Hepatocyte (in vitro differentiated cells): ENCODE measurements around the gene VCL. TPM values are rescaled to one million over a fixed set of nuclear protein-coding genes. Genes with fewer than 3 reads are reported as not detected.

Source experiments
- DNase-seq: peaks from one replicate; pipeline ENCODE4 v3.0.0-alpha.2; 2016; ENCODE audit warnings: low spot score
- H2AFZ ChIP-seq: fragments of 200-600 bp; sonication (generic); 2 replicates; pipeline ENCODE4 v1.6.0; 2016; ENCODE audit warnings: antibody characterized with exemption, mild to moderate bottlenecking
- H3K27ac ChIP-seq: fragments of 200-600 bp; sonication (generic); 2 replicates; pipeline ENCODE4 v1.5.1; 2016; ENCODE audit warnings: mild to moderate bottlenecking
- H3K27me3 ChIP-seq: fragments of 200-600 bp; sonication (generic); 2 replicates; pipeline ENCODE4 v1.6.1; 2016
- H3K36me3 ChIP-seq: fragments of 200-600 bp; sonication (generic); replicated peaks from 2 replicates; pipeline ENCODE4 v1.5.1; 2016; ENCODE audit warnings: low read depth; ENCODE audit not compliant: insufficient read depth
- H3K4me1 ChIP-seq: fragments of 200-600 bp; sonication (generic); 2 replicates; pipeline ENCODE4 v1.5.1; 2016; ENCODE audit warnings: mild to moderate bottlenecking, moderate library complexity; ENCODE audit not compliant: insufficient read depth
- H3K4me2 ChIP-seq: fragments of 200-600 bp; sonication (generic); 2 replicates; pipeline ENCODE4 v1.6.0; 2016
- H3K4me3 ChIP-seq: fragments of 200-600 bp; sonication (generic); 2 replicates; pipeline ENCODE4 v1.5.1; 2016; ENCODE audit warnings: mild to moderate bottlenecking
- H3K79me2 ChIP-seq: fragments of 200-600 bp; sonication (generic); 2 replicates; pipeline ENCODE4 v1.6.0; 2017; ENCODE audit warnings: mild to moderate bottlenecking
- H3K9me2 ChIP-seq: fragments of 200-600 bp; sonication (generic); replicated peaks from 2 replicates; pipeline ENCODE4 v1.6.0; 2017; ENCODE audit warnings: mild to moderate bottlenecking; ENCODE audit not compliant: insufficient read depth
- H3K9me3 ChIP-seq: fragments of 200-600 bp; sonication (generic); 2 replicates; pipeline ENCODE4 v1.5.1; 2016; ENCODE audit warnings: low read depth, mild to moderate bottlenecking
- H4K20me1 ChIP-seq: fragments of 200-600 bp; sonication (generic); 2 replicates; pipeline ENCODE4 v1.6.0; 2016; ENCODE audit warnings: mild to moderate bottlenecking; ENCODE audit not compliant: insufficient read depth, poor library complexity, severe bottlenecking
- EZH2 ChIP-seq: fragments of 200-600 bp; sonication (generic); IDR thresholded peaks from 2 replicates; pipeline ENCODE4 v1.6.1; 2016; ENCODE audit warnings: antibody characterized with exemption, mild to moderate bottlenecking, borderline replicate concordance
- EZH2phosphoT487 ChIP-seq: fragments of 200-600 bp; sonication (generic); IDR thresholded peaks from one replicate; pipeline ENCODE4 v1.6.1; 2018; ENCODE audit warnings: antibody characterized with exemption, mild to moderate bottlenecking, low read depth, moderate library complexity; ENCODE audit not compliant: unreplicated experiment, severe bottlenecking
- WGBS: methylation state at CpG from one replicate; pipeline ENCODE4 v1.1.6; 2016; ENCODE audit warnings: low lambda C conversion rate; ENCODE audit errors: missing lambda C conversion rate; 5-methylcytosine and 5-hydroxymethylcytosine counted together
- polyA plus RNA-seq: library from polyadenylated mRNA; unstranded; fragments of >200 nt; fragmentation: Nextera tagmentation; extraction: Ambion mirVana; gene quantifications from 2 replicates; pipeline ENCODE4 v1.2.1, GENCODE V29; 2016
- total RNA-seq: library from RNA; depleted of rRNA; stranded (reverse); fragments of >200 nt; gene quantifications from 2 replicates; pipeline ENCODE4 v1.2.3, GENCODE V29; 2014
- TF ChIP-seq, protein P1 (sequence below): fragments of 200-600 bp; sonication (generic); IDR thresholded peaks from 2 replicates; pipeline ENCODE4 v1.5.1; 2016; ENCODE audit warnings: antibody characterized with exemption, mild to moderate bottlenecking; ENCODE audit not compliant: poor library complexity

The VCL gene
- total and polyA plus RNA-seq, 2 experiments from 2014 or later, result 60.8 to 93.4 TPM

DNA sequence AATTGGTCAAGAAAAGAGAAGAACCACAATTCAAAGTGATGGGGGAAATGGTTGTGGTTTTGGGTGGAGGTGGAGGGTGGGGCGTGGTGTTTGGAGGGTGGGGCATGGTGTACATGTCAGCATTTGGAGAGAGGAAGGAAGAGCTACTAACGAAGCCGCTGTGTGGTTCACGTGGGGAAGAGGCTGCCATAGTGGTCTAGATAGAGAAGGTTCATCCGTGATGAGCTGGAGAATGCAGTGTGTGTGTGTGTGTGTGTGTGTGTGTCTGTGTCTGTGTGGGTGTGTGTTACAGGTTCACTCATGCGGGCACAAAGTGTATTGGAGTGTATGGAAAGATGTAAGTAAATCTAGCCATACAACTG is 6.1 kb upstream of the VCL start:
- DNase-seq, result no peak
- H3K27me3 ChIP-seq, result no peaks in the 10 kb centered on the region
- WGBS, result 89% methylated on average over 6 of the region's 6 CpGs
- no peaks in the 10 kb centered on the region for H3K9me3 ChIP-seq
- no peak overlapping the region for H3K4me3 ChIP-seq
- H3K9me2 ChIP-seq, result no peaks in the 10 kb centered on the region
- TF ChIP-seq, protein P1, sequence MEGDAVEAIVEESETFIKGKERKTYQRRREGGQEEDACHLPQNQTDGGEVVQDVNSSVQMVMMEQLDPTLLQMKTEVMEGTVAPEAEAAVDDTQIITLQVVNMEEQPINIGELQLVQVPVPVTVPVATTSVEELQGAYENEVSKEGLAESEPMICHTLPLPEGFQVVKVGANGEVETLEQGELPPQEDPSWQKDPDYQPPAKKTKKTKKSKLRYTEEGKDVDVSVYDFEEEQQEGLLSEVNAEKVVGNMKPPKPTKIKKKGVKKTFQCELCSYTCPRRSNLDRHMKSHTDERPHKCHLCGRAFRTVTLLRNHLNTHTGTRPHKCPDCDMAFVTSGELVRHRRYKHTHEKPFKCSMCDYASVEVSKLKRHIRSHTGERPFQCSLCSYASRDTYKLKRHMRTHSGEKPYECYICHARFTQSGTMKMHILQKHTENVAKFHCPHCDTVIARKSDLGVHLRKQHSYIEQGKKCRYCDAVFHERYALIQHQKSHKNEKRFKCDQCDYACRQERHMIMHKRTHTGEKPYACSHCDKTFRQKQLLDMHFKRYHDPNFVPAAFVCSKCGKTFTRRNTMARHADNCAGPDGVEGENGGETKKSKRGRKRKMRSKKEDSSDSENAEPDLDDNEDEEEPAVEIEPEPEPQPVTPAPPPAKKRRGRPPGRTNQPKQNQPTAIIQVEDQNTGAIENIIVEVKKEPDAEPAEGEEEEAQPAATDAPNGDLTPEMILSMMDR, result no peak
- TF ChIP-seq EZH2 (no peak), EZH2phosphoT487 (no peak)
- H4K20me1 ChIP-seq, result no peaks in the 10 kb centered on the region
- H3K79me2 ChIP-seq, result no peaks in the 10 kb centered on the region
- H3K4me2 ChIP-seq, result no peak overlapping the region
- H3K27ac ChIP-seq, result no peak overlapping the region
- no peaks in the 10 kb centered on the region for H3K36me3 ChIP-seq
- no peak overlapping the region for H2AFZ ChIP-seq
- H3K4me1 ChIP-seq, result no peaks in the 10 kb centered on the region

- no peak overlapping the region for H3K4me3 ChIP-seq
- no peak overlapping the region for H3K4me2 ChIP-seq
- 65% methylated on average over 6 of the region's 6 CpGs for WGBS
- no peak overlapping the region for H3K27ac ChIP-seq
- H3K9me3 ChIP-seq, result no peaks in the 10 kb centered on the region
- no peaks in the 10 kb centered on the region for H3K36me3 ChIP-seq
- H3K27me3 ChIP-seq, result no peaks in the 10 kb centered on the region
- no peak for DNase-seq
- H4K20me1 ChIP-seq, result no peaks in the 10 kb centered on the region
- no peak overlapping the region for H2AFZ ChIP-seq
- TF ChIP-seq EZH2, result no peak
- TF ChIP-seq EZH2phosphoT487, result no peak
- TF ChIP-seq, protein P1, result no peak
- no peaks in the 10 kb centered on the region for H3K79me2 ChIP-seq
- no peaks in the 10 kb centered on the region for H3K9me2 ChIP-seq
- H3K4me1 ChIP-seq, result no peaks in the 10 kb centered on the region
Measured at GRCh38 chr10:73992899-73993788, 4.8 kb upstream of the VCL start.

DNA sequence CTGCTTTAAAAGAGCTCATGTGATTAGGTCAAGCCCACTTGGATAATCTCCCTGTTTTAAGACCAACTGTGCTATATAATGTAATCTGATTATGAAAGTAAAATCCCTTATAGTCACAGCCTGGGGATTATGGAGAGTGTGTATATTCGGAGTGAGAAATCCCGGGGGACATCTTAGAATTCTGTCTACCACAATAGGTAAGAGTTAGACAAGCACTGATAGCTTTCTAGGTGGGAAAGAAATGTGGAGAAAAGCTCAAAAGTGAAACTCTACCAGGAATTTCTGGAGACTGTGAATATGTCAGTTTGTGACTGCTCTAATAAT is 2.9 kb upstream of the VCL start:
- Histone ChIP-seq H3K79me2 (peaks cover 14% of the 10 kb centered on the region), H3K9me3 (no peaks in the 10 kb centered on the region), H3K4me1 (peaks cover 5% of the 10 kb centered on the region), H3K9me2 (no peaks in the 10 kb centered on the region), H3K27me3 (no peaks in the 10 kb centered on the region), H3K27ac (no peak overlapping the region), H3K4me2 (no peak overlapping the region), H3K4me3 (no peak overlapping the region), H4K20me1 (no peaks in the 10 kb centered on the region), H3K36me3 (no peaks in the 10 kb centered on the region), H2AFZ (no peak overlapping the region)
- TF ChIP-seq, protein P1, result no peak
- TF ChIP-seq EZH2, result no peak
- TF ChIP-seq EZH2phosphoT487, result no peak
- WGBS, result 44% methylated on average over 2 of the region's 2 CpGs
- DNase-seq, result no peak

DNA sequence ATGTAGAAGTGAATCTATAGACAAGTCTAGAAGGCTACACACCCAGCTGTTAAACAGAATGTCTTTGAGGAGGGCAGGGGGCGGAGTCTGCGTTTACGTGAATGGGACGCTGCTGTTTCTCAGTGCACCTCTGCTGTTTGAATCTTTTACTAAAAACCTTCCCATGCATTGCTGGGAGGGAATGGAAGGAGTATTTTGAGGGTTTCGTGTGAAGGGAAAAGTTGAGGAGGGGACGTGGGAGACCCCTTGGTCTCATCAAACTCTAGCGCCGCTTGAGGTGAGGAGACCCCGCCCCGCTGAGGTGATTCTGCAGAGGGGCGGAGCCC is 492 bp upstream of the VCL start:
- Histone ChIP-seq H3K4me3 (peak overlapping the region; percentile 29), H3K9me3 (no peaks in the 10 kb centered on the region), H3K4me1 (peaks cover 21% of the 10 kb centered on the region), H3K27me3 (no peaks in the 10 kb centered on the region), H3K9me2 (no peaks in the 10 kb centered on the region), H3K79me2 (peaks cover 38% of the 10 kb centered on the region), H3K4me2 (peak overlapping the region; percentile 67), H3K27ac (peak overlapping the region; percentile 84), H4K20me1 (no peaks in the 10 kb centered on the region), H2AFZ (peak overlapping the region; percentile 46), H3K36me3 (no peaks in the 10 kb centered on the region)
- TF ChIP-seq EZH2 (no peak), EZH2phosphoT487 (no peak)
- TF ChIP-seq, protein P1, result no peak
- 5% methylated on average over 11 of the region's 11 CpGs for WGBS
- DNase-seq, result no peak
